Measurements from ENCODE around the gene ZSWIM8.
A peak's percentile ranks its signal among the peaks of the same experiment; 100 is the strongest.

Gene ZSWIM8

GRCh38 chr10:73800560-73801252 is 15.3 kb downstream of the ZSWIM8 start:
- Mint-ChIP-seq H3K4me1 (no peaks in the 10 kb centered on the region), H3K27ac (no peak overlapping the region), H3K27me3 (ENCODE audit: low read depth) (no peaks in the 10 kb centered on the region), H3K36me3 (ENCODE audit: low read depth) (peaks cover 48% of the 10 kb centered on the region), H3K9me3 (no peaks in the 10 kb centered on the region), H3K4me3 (no peak overlapping the region)
- no peak for TF ChIP-seq CTCF (IDR thresholded peaks at IDR 0.05; ENCODE audit: unreplicated experiment in 3 of 3)

GRCh38 chr10:73801253-73801590 is 15.8 kb downstream of the ZSWIM8 start:
- H3K27me3 Mint-ChIP-seq (ENCODE audit: low read depth): no peaks in the 10 kb centered on the region
- peaks cover 50% of the 10 kb centered on the region for H3K36me3 Mint-ChIP-seq (ENCODE audit: low read depth)
- TF ChIP-seq CTCF (IDR thresholded peaks at IDR 0.05; ENCODE audit: unreplicated experiment in 3 of 3): no peak
- H3K4me1 Mint-ChIP-seq: no peaks in the 10 kb centered on the region
- no peaks in the 10 kb centered on the region for H3K9me3 Mint-ChIP-seq
- no peak overlapping the region for H3K27ac Mint-ChIP-seq
- no peak overlapping the region for H3K4me3 Mint-ChIP-seq

- no peaks in the 10 kb centered on the region for H3K9me3 Mint-ChIP-seq
- H3K36me3 Mint-ChIP-seq (ENCODE audit: low read depth): peaks cover 58% of the 10 kb centered on the region
- H3K4me3 Mint-ChIP-seq: no peak overlapping the region
- H3K4me1 Mint-ChIP-seq: peaks cover 5% of the 10 kb centered on the region
- no peaks in the 10 kb centered on the region for H3K27me3 Mint-ChIP-seq (ENCODE audit: low read depth)
- H3K27ac Mint-ChIP-seq: no peak overlapping the region
- no peak for TF ChIP-seq CTCF (IDR thresholded peaks at IDR 0.05; ENCODE audit: unreplicated experiment in 3 of 3)
Observed at GRCh38 chr10:73802276-73802991, 17.0 kb downstream of the ZSWIM8 start.

- Mint-ChIP-seq H3K36me3 (ENCODE audit: low read depth) (peaks cover 56% of the 10 kb centered on the region), H3K27me3 (ENCODE audit: low read depth) (no peaks in the 10 kb centered on the region), H3K4me1 (peaks cover 6% of the 10 kb centered on the region), H3K27ac (peak overlapping the region in 1 of 3 experiments; percentile 56), H3K9me3 (no peaks in the 10 kb centered on the region), H3K4me3 (no peak overlapping the region)
- TF ChIP-seq CTCF (IDR thresholded peaks at IDR 0.05; ENCODE audit: unreplicated experiment in 3 of 3): no peak
Observed at GRCh38 chr10:73803680-73804286, 18.4 kb downstream of the ZSWIM8 start.

GRCh38 chr10:73806176-73806950 is 21.0 kb downstream of the ZSWIM8 start:
- Mint-ChIP-seq H3K27ac (no peak overlapping the region), H3K27me3 (ENCODE audit: low read depth) (no peaks in the 10 kb centered on the region), H3K4me1 (peaks cover 19% of the 10 kb centered on the region), H3K9me3 (no peaks in the 10 kb centered on the region), H3K36me3 (ENCODE audit: low read depth) (peaks cover 51% of the 10 kb centered on the region), H3K4me3 (peak overlapping the region in 1 of 3 experiments; percentile 6)
- TF ChIP-seq CTCF (IDR thresholded peaks at IDR 0.05; ENCODE audit: unreplicated experiment in 3 of 3): no peak
